HepG2 (cell line): ENCODE measurements around the gene KRTAP5-4. TPM values are rescaled to one million over a fixed set of nuclear protein-coding genes. Genes with fewer than 3 reads are reported as not detected.

Experiments used
- FLYWCH1 ChIP-seq: sonication (generic); formaldehyde crosslinking; IDR thresholded peaks from 2 replicates; pipeline ENCODE4 v1.8.1; 2023; ENCODE audit warnings: mild to moderate bottlenecking, missing genetic modification reagents
- KAT2B ChIP-seq: fragments of 150-350 bp; IDR thresholded peaks from 2 replicates; pipeline ENCODE4 v1.6.1; 2014; ENCODE audit warnings: low read depth, low read length, borderline replicate concordance
- KDM1A ChIP-seq: IDR thresholded peaks from 2 replicates; pipeline ENCODE4 v1.6.1; 2016; ENCODE audit warnings: missing compliant biosample characterization
- KDM3A ChIP-seq: IDR thresholded peaks from 2 replicates; pipeline ENCODE4 v1.6.1; 2018; ENCODE audit warnings: low read depth, missing compliant biosample characterization
- SMARCC2 ChIP-seq: fragments of 450-650 bp; IDR thresholded peaks from 2 replicates; pipeline ENCODE4 v1.6.1; 2017; ENCODE audit warnings: antibody characterized with exemption, mild to moderate bottlenecking
- ZBTB21 ChIP-seq: sonication (generic); formaldehyde crosslinking; IDR thresholded peaks from 2 replicates; pipeline ENCODE4 v1.4.0; 2020; ENCODE audit warnings: missing genetic modification reagents
- ZFP91 ChIP-seq: sonication (generic); formaldehyde crosslinking; IDR thresholded peaks from 2 replicates; pipeline ENCODE4 v1.9.0; 2022; ENCODE audit warnings: missing genetic modification reagents, mild to moderate bottlenecking, borderline replicate concordance
- ZNF234 ChIP-seq: sonication (generic); formaldehyde crosslinking; conservative IDR thresholded peaks from 2 replicates; pipeline ENCODE4 v1.5.1; 2020; ENCODE audit warnings: mild to moderate bottlenecking, missing genetic modification reagents
- ZNF598 ChIP-seq: sonication (generic); formaldehyde crosslinking; IDR thresholded peaks from 2 replicates; pipeline ENCODE4 v1.5.1; 2020; ENCODE audit warnings: mild to moderate bottlenecking, missing genetic modification reagents, borderline replicate concordance
- ZNF652 ChIP-seq: IDR thresholded peaks from 2 replicates; pipeline ENCODE4 v1.6.1; 2016; ENCODE audit warnings: low read depth, borderline replicate concordance
- ZNF747 ChIP-seq: sonication (generic); formaldehyde crosslinking; IDR thresholded peaks from 2 replicates; pipeline ENCODE4 v1.8.1; 2023; ENCODE audit warnings: missing genetic modification reagents, mild to moderate bottlenecking, borderline replicate concordance
- ZNF768 ChIP-seq: sonication (generic); formaldehyde crosslinking; IDR thresholded peaks from 2 replicates; pipeline ENCODE4 v1.4.0; 2020; ENCODE audit warnings: missing genetic modification reagents
- polyA plus RNA-seq, 8 experiments: library from polyadenylated mRNA; depleted of rRNA in 3 of 8; stranded (reverse) in 7 of 8; unstranded in 1 of 8; fragments of >200 nt; fragmentation: Illumina TruSeq in 4 of 8; extraction: Trizol in 4 of 8; gene quantifications; 2 replicates each; pipeline versions ENCODE4 v1.2.1 to v1.2.3, GENCODE V29; 2011 to 2016; ENCODE audit warnings: low read depth in 4 of 8, missing spikeins in 1 of 8, mixed read lengths in 1 of 8; ENCODE audit not compliant: insufficient read depth in 1 of 8
- total RNA-seq, 5 experiments: library from RNA; depleted of rRNA; stranded (reverse); fragments of >200 nt; fragmentation: Illumina TruSeq; extraction: Trizol; gene quantifications; 2 replicates each; pipeline ENCODE4 v1.2.3, GENCODE V29; 2016; ENCODE audit warnings: low read depth in 1 of 5
- TF ChIP-seq, protein P1 (sequence below): sonication (generic); formaldehyde crosslinking; conservative IDR thresholded peaks from 2 replicates; pipeline ENCODE4 v1.4.0; 2020; ENCODE audit warnings: missing genetic modification reagents

KRTAP5-4 gene
- total and polyA plus RNA-seq, 2 of the 13 experiments (the other 11 are each of a cell fraction or from before 2014, with no cell fraction given): not detected

- TF ChIP-seq, protein P1, sequence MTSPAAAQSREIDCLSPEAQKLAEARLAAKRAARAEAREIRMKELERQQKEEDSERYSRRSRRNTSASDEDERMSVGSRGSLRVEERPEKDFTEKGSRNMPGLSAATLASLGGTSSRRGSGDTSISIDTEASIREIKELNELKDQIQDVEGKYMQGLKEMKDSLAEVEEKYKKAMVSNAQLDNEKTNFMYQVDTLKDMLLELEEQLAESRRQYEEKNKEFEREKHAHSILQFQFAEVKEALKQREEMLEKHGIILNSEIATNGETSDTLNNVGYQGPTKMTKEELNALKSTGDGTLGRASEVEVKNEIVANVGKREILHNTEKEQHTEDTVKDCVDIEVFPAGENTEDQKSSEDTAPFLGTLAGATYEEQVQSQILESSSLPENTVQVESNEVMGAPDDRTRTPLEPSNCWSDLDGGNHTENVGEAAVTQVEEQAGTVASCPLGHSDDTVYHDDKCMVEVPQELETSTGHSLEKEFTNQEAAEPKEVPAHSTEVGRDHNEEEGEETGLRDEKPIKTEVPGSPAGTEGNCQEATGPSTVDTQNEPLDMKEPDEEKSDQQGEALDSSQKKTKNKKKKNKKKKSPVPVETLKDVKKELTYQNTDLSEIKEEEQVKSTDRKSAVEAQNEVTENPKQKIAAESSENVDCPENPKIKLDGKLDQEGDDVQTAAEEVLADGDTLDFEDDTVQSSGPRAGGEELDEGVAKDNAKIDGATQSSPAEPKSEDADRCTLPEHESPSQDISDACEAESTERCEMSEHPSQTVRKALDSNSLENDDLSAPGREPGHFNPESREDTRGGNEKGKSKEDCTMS (CRISPR knock-in tag): no peak
- TF ChIP-seq KAT2B (no peak), ZBTB21 (CRISPR knock-in tag) (no peak), ZNF747 (CRISPR knock-in tag) (no peak), ZFP91 (no peak), ZNF234 (no peak), KDM3A (CRISPR knock-in tag) (no peak), SMARCC2 (no peak), FLYWCH1 (CRISPR knock-in tag) (no peak), ZNF768 (CRISPR knock-in tag) (no peak), ZNF652 (CRISPR knock-in tag) (no peak), KDM1A (CRISPR knock-in tag) (no peak), ZNF598 (CRISPR knock-in tag) (no peak)
Observed at GRCh38 chr11:1571760-1572196, 50.2 kb downstream of the KRTAP5-4 start (continued).

Other genes starting within 250 kb of the KRTAP5-4 start
- gene BRSK2, start 232.2 kb downstream of the KRTAP5-4 start, total RNA-seq (2016; rRNA removed; fragmentation: Illumina TruSeq; extraction: Trizol): 0.84 and 1.1 TPM in 2 replicates
- gene BRSK2, start 232.2 kb downstream of the KRTAP5-4 start, polyA plus RNA-seq (2011; rRNA removed): 0.74 and 2.3 TPM in 2 replicates
- 21.8 and 22.3 TPM in 2 replicates for gene MOB2, start 135.4 kb downstream of the KRTAP5-4 start, total RNA-seq (2016; rRNA removed; fragmentation: Illumina TruSeq; extraction: Trizol)
- gene MOB2, start 135.4 kb downstream of the KRTAP5-4 start, polyA plus RNA-seq (2011; rRNA removed): 27.7 and 37.6 TPM in 2 replicates
- gene DUSP8, start 49.9 kb downstream of the KRTAP5-4 start, total RNA-seq (2016; rRNA removed; fragmentation: Illumina TruSeq; extraction: Trizol): 0.95 and 1.8 TPM in 2 replicates
- 8.0 and 15.4 TPM in 2 replicates for gene DUSP8, start 49.9 kb downstream of the KRTAP5-4 start, polyA plus RNA-seq (2011; rRNA removed)
- gene KRTAP5-1, start 36.9 kb downstream of the KRTAP5-4 start, total RNA-seq (2016; rRNA removed; fragmentation: Illumina TruSeq; extraction: Trizol): not detected in 2 replicates
- gene KRTAP5-1, start 36.9 kb downstream of the KRTAP5-4 start, polyA plus RNA-seq (2011; rRNA removed): not detected in 2 replicates
- gene KRTAP5-2, start 23.8 kb downstream of the KRTAP5-4 start, total RNA-seq (2016; rRNA removed; fragmentation: Illumina TruSeq; extraction: Trizol): not detected in 2 replicates
- gene KRTAP5-2, start 23.8 kb downstream of the KRTAP5-4 start, polyA plus RNA-seq (2011; rRNA removed): not detected in 2 replicates
- not detected in 2 replicates for gene KRTAP5-3, start 13.7 kb downstream of the KRTAP5-4 start, total RNA-seq (2016; rRNA removed; fragmentation: Illumina TruSeq; extraction: Trizol)
- gene KRTAP5-3, start 13.7 kb downstream of the KRTAP5-4 start, polyA plus RNA-seq (2011; rRNA removed): not detected in 2 replicates
- not detected in 2 replicates for gene KRTAP5-5, start 7.6 kb upstream of the KRTAP5-4 start, total RNA-seq (2016; rRNA removed; fragmentation: Illumina TruSeq; extraction: Trizol)
- not detected in 2 replicates for gene KRTAP5-5, start 7.6 kb upstream of the KRTAP5-4 start, polyA plus RNA-seq (2011; rRNA removed)
- gene KRTAP5-6, start 75.1 kb upstream of the KRTAP5-4 start, total RNA-seq (2016; rRNA removed; fragmentation: Illumina TruSeq; extraction: Trizol): not detected in 2 replicates
- not detected in 2 replicates for gene KRTAP5-6, start 75.1 kb upstream of the KRTAP5-4 start, polyA plus RNA-seq (2011; rRNA removed)
- gene IFITM10, start 128.5 kb upstream of the KRTAP5-4 start, total RNA-seq (2016; rRNA removed; fragmentation: Illumina TruSeq; extraction: Trizol): 0.09 TPM in 1 of 2 replicates, not detected in the other
- gene IFITM10, start 128.5 kb upstream of the KRTAP5-4 start, polyA plus RNA-seq (2011; rRNA removed): 0.13 and 0.22 TPM in 2 replicates
- gene CTSD, start 141.8 kb upstream of the KRTAP5-4 start, total RNA-seq (2016; rRNA removed; fragmentation: Illumina TruSeq; extraction: Trizol): 41.6 and 143 TPM in 2 replicates
- 230 and 408 TPM in 2 replicates for gene CTSD, start 141.8 kb upstream of the KRTAP5-4 start, polyA plus RNA-seq (2011; rRNA removed)
- 0.60 TPM in 1 of 2 replicates, not detected in the other for gene SYT8, start 212.9 kb upstream of the KRTAP5-4 start, total RNA-seq (2016; rRNA removed; fragmentation: Illumina TruSeq; extraction: Trizol)
- 2.1 and 2.3 TPM in 2 replicates for gene SYT8, start 212.9 kb upstream of the KRTAP5-4 start, polyA plus RNA-seq (2011; rRNA removed)
- 7.2 and 8.5 TPM in 2 replicates for gene TNNI2, start 216.8 kb upstream of the KRTAP5-4 start, total RNA-seq (2016; rRNA removed; fragmentation: Illumina TruSeq; extraction: Trizol)
- gene TNNI2, start 216.8 kb upstream of the KRTAP5-4 start, polyA plus RNA-seq (2011; rRNA removed): 12.0 and 21.2 TPM in 2 replicates
- 0.29 and 1.00 TPM in 2 replicates for gene LSP1, start 230.9 kb upstream of the KRTAP5-4 start, total RNA-seq (2016; rRNA removed; fragmentation: Illumina TruSeq; extraction: Trizol)
- gene LSP1, start 230.9 kb upstream of the KRTAP5-4 start, polyA plus RNA-seq (2011; rRNA removed): 0.59 and 1.5 TPM in 2 replicates